Endothelial cell (in vitro differentiated cells): ENCODE measurements around the gene DNMT1. TPM values are rescaled to one million over a fixed set of nuclear protein-coding genes. Genes with fewer than 3 reads are reported as not detected.

Experiments used
- DNase-seq: peaks from one replicate; pipeline ENCODE4 v3.0.0; 2021; ENCODE audit warnings: low spot score
- H3K27ac Mint-ChIP-seq: one replicate; pipeline ENCODE4 v1.8.0; 2021; ENCODE audit warnings: mixed read lengths, inconsistent platforms; ENCODE audit not compliant: unreplicated experiment
- H3K27me3 Mint-ChIP-seq: one replicate; pipeline ENCODE4 v1.8.0; 2021; ENCODE audit warnings: mild to moderate bottlenecking, moderate library complexity, mixed read lengths, inconsistent platforms; ENCODE audit not compliant: unreplicated experiment
- H3K36me3 Mint-ChIP-seq: one replicate; pipeline ENCODE4 v1.8.0; 2021; ENCODE audit warnings: mild to moderate bottlenecking, low read depth, mixed read lengths, inconsistent platforms; ENCODE audit not compliant: unreplicated experiment
- H3K4me1 Mint-ChIP-seq: one replicate; pipeline ENCODE4 v1.8.0; 2021; ENCODE audit warnings: mild to moderate bottlenecking, mixed read lengths, inconsistent platforms; ENCODE audit not compliant: unreplicated experiment
- H3K4me3 Mint-ChIP-seq: one replicate; pipeline ENCODE4 v1.8.0; 2021; ENCODE audit warnings: mild to moderate bottlenecking, mixed read lengths, inconsistent platforms; ENCODE audit not compliant: unreplicated experiment
- H3K9me3 Mint-ChIP-seq: one replicate; pipeline ENCODE4 v1.8.0; 2021; ENCODE audit warnings: mixed read lengths, inconsistent platforms; ENCODE audit not compliant: unreplicated experiment
- total RNA-seq: library from RNA; stranded (reverse); fragmentation: NEBNext Ultra II Directional; extraction: Animal tissue kit (Norgen Biotek cat#: 25700); gene quantifications from one replicate; pipeline ENCODE4 v1.2.1, GENCODE V29; 2021; ENCODE audit not compliant: unreplicated experiment
- TF ChIP-seq, protein P1 (sequence below): fragments of 200-600 bp; sonication (generic); IDR thresholded peaks from one replicate; pipeline ENCODE4 v1.5.0; 2021; ENCODE audit warnings: antibody characterized with exemption; ENCODE audit not compliant: unreplicated experiment

The DNMT1 gene
- total RNA-seq, 1 donor from 2014 or later = 119 TPM

GRCh38 chr19:10145031-10145430 is 49.7 kb downstream of the DNMT1 start:
- no peak overlapping the region for H3K4me3 Mint-ChIP-seq
- H3K27me3 Mint-ChIP-seq = no peaks in the 10 kb centered on the region
- no peaks in the 10 kb centered on the region for H3K9me3 Mint-ChIP-seq
- TF ChIP-seq, protein P1, sequence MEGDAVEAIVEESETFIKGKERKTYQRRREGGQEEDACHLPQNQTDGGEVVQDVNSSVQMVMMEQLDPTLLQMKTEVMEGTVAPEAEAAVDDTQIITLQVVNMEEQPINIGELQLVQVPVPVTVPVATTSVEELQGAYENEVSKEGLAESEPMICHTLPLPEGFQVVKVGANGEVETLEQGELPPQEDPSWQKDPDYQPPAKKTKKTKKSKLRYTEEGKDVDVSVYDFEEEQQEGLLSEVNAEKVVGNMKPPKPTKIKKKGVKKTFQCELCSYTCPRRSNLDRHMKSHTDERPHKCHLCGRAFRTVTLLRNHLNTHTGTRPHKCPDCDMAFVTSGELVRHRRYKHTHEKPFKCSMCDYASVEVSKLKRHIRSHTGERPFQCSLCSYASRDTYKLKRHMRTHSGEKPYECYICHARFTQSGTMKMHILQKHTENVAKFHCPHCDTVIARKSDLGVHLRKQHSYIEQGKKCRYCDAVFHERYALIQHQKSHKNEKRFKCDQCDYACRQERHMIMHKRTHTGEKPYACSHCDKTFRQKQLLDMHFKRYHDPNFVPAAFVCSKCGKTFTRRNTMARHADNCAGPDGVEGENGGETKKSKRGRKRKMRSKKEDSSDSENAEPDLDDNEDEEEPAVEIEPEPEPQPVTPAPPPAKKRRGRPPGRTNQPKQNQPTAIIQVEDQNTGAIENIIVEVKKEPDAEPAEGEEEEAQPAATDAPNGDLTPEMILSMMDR = no peak
- peaks cover 3% of the 10 kb centered on the region for H3K4me1 Mint-ChIP-seq
- peaks cover 48% of the 10 kb centered on the region for H3K36me3 Mint-ChIP-seq
- DNase-seq = no peak
- H3K27ac Mint-ChIP-seq = no peak overlapping the region

GRCh38 chr19:10144361-10144760 is 50.4 kb downstream of the DNMT1 start:
- Mint-ChIP-seq H3K9me3 (no peaks in the 10 kb centered on the region), H3K4me1 (peaks cover 3% of the 10 kb centered on the region), H3K27me3 (no peaks in the 10 kb centered on the region), H3K4me3 (no peak overlapping the region), H3K27ac (no peak overlapping the region), H3K36me3 (peaks cover 41% of the 10 kb centered on the region)
- TF ChIP-seq, protein P1 = no peak
- no peak for DNase-seq

- no peak overlapping the region for H3K4me3 Mint-ChIP-seq
- peaks cover 3% of the 10 kb centered on the region for H3K4me1 Mint-ChIP-seq
- TF ChIP-seq, protein P1 = no peak
- H3K27me3 Mint-ChIP-seq = no peaks in the 10 kb centered on the region
- H3K9me3 Mint-ChIP-seq = no peaks in the 10 kb centered on the region
- DNase-seq = no peak
- H3K27ac Mint-ChIP-seq = no peak overlapping the region
- peaks cover 38% of the 10 kb centered on the region for H3K36me3 Mint-ChIP-seq
Measured at GRCh38 chr19:10143681-10144080, 51.1 kb downstream of the DNMT1 start.

- H3K4me1 Mint-ChIP-seq = peaks cover 3% of the 10 kb centered on the region
- peak overlapping the region; percentile 70 for H3K27ac Mint-ChIP-seq
- peaks cover 36% of the 10 kb centered on the region for H3K36me3 Mint-ChIP-seq
Measured at GRCh38 chr19:10142701-10143375, 51.9 kb downstream of the DNMT1 start.

DNA sequence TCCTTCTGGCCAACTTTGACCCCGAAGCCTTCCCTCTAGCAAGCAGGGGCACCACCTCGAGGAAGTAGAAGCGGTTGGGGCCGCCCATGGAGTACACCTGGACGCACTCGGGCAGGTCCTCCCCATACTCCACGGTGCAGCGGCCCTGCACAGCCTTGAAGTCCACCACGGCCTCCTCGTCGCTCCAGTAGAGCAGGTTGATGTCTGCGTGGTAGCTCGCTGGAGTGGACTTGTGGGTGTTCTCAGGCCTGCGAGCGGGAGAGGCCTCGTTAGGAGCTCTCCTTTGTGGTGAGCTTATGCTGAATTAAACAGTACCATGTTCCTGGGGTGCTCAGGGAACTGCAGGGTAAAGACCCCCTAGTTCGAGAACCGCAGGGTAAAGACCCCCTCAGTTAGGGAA is 52.8 kb downstream of the DNMT1 start:
- TF ChIP-seq, protein P1 = no peak
- H3K9me3 Mint-ChIP-seq = no peaks in the 10 kb centered on the region
- H3K4me1 Mint-ChIP-seq = peaks cover 3% of the 10 kb centered on the region
- no peak for DNase-seq
- H3K27me3 Mint-ChIP-seq = no peaks in the 10 kb centered on the region
- no peak overlapping the region for H3K4me3 Mint-ChIP-seq
- H3K36me3 Mint-ChIP-seq = peaks cover 36% of the 10 kb centered on the region
- no peak overlapping the region for H3K27ac Mint-ChIP-seq

More at GRCh38 chr19:10142701-10143375, 51.9 kb downstream of the DNMT1 start:
- H3K9me3 Mint-ChIP-seq = no peaks in the 10 kb centered on the region
- H3K27me3 Mint-ChIP-seq = no peaks in the 10 kb centered on the region
- TF ChIP-seq, protein P1 = no peak
- DNase-seq = no peak
- no peak overlapping the region for H3K4me3 Mint-ChIP-seq
